GM20431 (cell line): Measurements from ENCODE around the gene IL4I1.

Experiments
- in situ Hi-C: fragments of 300-500 bp; cut with MseI, MboI; formaldehyde crosslinking; loops from one replicate; pipeline ENCODE4 v1.15.0; 2020; ENCODE audit warnings: low sequenced_read_pairs; ENCODE audit not compliant: unreplicated experiment

Gene IL4I1

GRCh38 chr19:49840321-49840720 is 56.4 kb downstream of the IL4I1 start:
- in situ Hi-C loops, result no loop called here

- in situ Hi-C loops, result no loop called here
Observed at GRCh38 chr19:49839713-49840112, 57.0 kb downstream of the IL4I1 start.
